ENCODE measurements around the gene TMEM97. TPM values are rescaled to one million over a fixed set of nuclear protein-coding genes. Genes with fewer than 3 reads are reported as not detected.

The TMEM97 gene
- total and polyA plus RNA-seq, 9 of the 15 experiments (the other 6 are each of a cell fraction or from before 2014, with no cell fraction given): 34.6 to 121 (median 76.0) TPM

GRCh38 chr17:28318759-28319597, at the start of gene TMEM97 (continued):
- TF ChIP-seq SLC30A9 (CRISPR knock-in tag; IDR thresholded peaks at IDR 0.05) (no peak), ZFP91 (CRISPR knock-in tag; IDR thresholded peaks at IDR 0.05) (no peak), ZFP36 (IDR thresholded peaks at IDR 0.05; ENCODE audit: low read depth, low read length, partially characterized antibody) (no peak), MCM5 (IDR thresholded peaks at IDR 0.05; ENCODE audit: low read depth) (no peak), USF2 (CRISPR knock-in tag; IDR thresholded peaks at IDR 0.05) (peak; percentile 46), ARNT (IDR thresholded peaks at IDR 0.05) (no peak), RBM34 (IDR thresholded peaks at IDR 0.05; ENCODE audit: borderline replicate concordance, insufficient read depth, low read length) (no peak), MIER1 (IDR thresholded peaks at IDR 0.05; ENCODE audit: low read depth) (no peak), ILK (tag; IDR thresholded peaks at IDR 0.05; ENCODE audit: borderline replicate concordance, low read depth) (no peak), HIVEP1 (CRISPR knock-in tag; IDR thresholded peaks at IDR 0.05) (no peak), ZNF668 (CRISPR knock-in tag; IDR thresholded peaks at IDR 0.05) (no peak), HMGXB4 (CRISPR knock-in tag; IDR thresholded peaks at IDR 0.05) (peak; percentile 47), MXI1 (IDR thresholded peaks at IDR 0.05; ENCODE audit: low read depth, low read length) (peak; percentile 43; the same call in 1 of the 2 replicates), POLR2AphosphoS5 (IDR thresholded peaks at IDR 0.05; ENCODE audit: control insufficient read depth, insufficient read depth, low read depth, low read length) (peak; percentile 51; the same call in 1 of the 2 replicates), ZNF133 (CRISPR knock-in tag; IDR thresholded peaks at IDR 0.05) (no peak), ZNF232 (CRISPR knock-in tag; IDR thresholded peaks at IDR 0.05) (no peak), SRF (CRISPR knock-in tag; IDR thresholded peaks at IDR 0.05) (peak in 1 of 2 experiments; percentile 48; a peak in 1 of 4 replicates), HLTF (IDR thresholded peaks at IDR 0.05) (no peak), FIP1L1 (IDR thresholded peaks at IDR 0.05; ENCODE audit: low read depth, low read length, poor library complexity, severe bottlenecking) (no peak), ZEB2 (IDR thresholded peaks at IDR 0.05) (no peak), FOSL1 (tag; conservative IDR thresholded peaks at IDR 0.05) (no peak), FOS (IDR thresholded peaks at IDR 0.05; ENCODE audit: extremely low read depth, insufficient read length) (peak; percentile 88), SFPQ (IDR thresholded peaks at IDR 0.05; ENCODE audit: low read depth, low read length) (no peak)

Data from K562 (cell line).